PC-3 (cell line): Measurements from ENCODE around the gene CDKL2. TPM values are rescaled to one million over a fixed set of nuclear protein-coding genes. Genes with fewer than 3 reads are reported as not detected.
A peak's percentile ranks its signal among the peaks of the same experiment; 100 is the strongest.

ENCODE experiments used
- ATAC-seq: fragments of 200-7000 bp; cut with Tn5 transposase; 2 replicates; pipeline ENCODE4 v1.9.1; 2020; ENCODE audit warnings: mild to moderate bottlenecking, moderate library complexity
- Bru-seq: library from RNA; stranded (reverse); fragments of 400-500 nt; gene quantifications from one replicate; lab custom pipeline; 2021; lab: Mats Ljungman, UMichigan
- BruChase-seq, 2 experiments: library from RNA; stranded (reverse); fragments of 400-500 nt; gene quantifications; one replicate each; lab custom pipeline; 2021; lab: Mats Ljungman, UMichigan
- BruUV-seq: library from RNA; stranded (reverse); fragments of 400-500 nt; replicated peaks from 2 replicates; lab custom pipeline; 2021; lab: Mats Ljungman, UMichigan
- CTCF ChIA-PET: fragments of 300-600 bp; sonication (Branson Sonifier 250); formaldehyde crosslinking; loops from one replicate; lab custom pipeline; 2022; ENCODE audit warnings: antibody characterized with exemption; lab: Charles Lee
- POLR2A ChIA-PET: fragments of 300-600 bp; sonication (Branson Sonifier 250); formaldehyde crosslinking; loops from one replicate; lab custom pipeline; 2022; ENCODE audit warnings: antibody characterized with exemption; ENCODE audit not compliant: unreplicated experiment; lab: Charles Lee
- DNase-seq: peaks from one replicate; pipeline ENCODE4 v3.0.0-alpha.2; 2015
- H2AFZ ChIP-seq: fragments of 300-600 bp; sonication (generic); 2 replicates; pipeline ENCODE4 v1.6.0; 2016; ENCODE audit warnings: antibody characterized with exemption, low read length
- H3F3A ChIP-seq: fragments of 300-600 bp; sonication (generic); one replicate; pipeline ENCODE4 v1.6.0; 2017; ENCODE audit warnings: antibody characterized with exemption, low read length, control low read depth, mild to moderate bottlenecking; ENCODE audit not compliant: unreplicated experiment
- H3K27ac ChIP-seq: fragments of 300-600 bp; sonication (generic); 2 replicates; pipeline ENCODE4 v1.5.1; 2016; ENCODE audit warnings: mild to moderate bottlenecking, low read length
- H3K27me3 ChIP-seq: fragments of 300-600 bp; sonication (generic); 2 replicates; pipeline ENCODE4 v1.6.1; 2016; ENCODE audit warnings: low read length, mixed read lengths
- H3K36me3 ChIP-seq: fragments of 300-600 bp; sonication (generic); 2 replicates; pipeline ENCODE4 v1.6.1; 2016; ENCODE audit warnings: low read depth, mixed run types, low read length, mixed read lengths
- H3K4me1 ChIP-seq: fragments of 300-600 bp; sonication (generic); 2 replicates; pipeline ENCODE4 v1.5.1; 2016; ENCODE audit warnings: low read length; ENCODE audit not compliant: insufficient read depth
- H3K4me2 ChIP-seq: fragments of 300-600 bp; sonication (generic); 2 replicates; pipeline ENCODE4 v1.6.0; 2016; ENCODE audit warnings: low read length
- H3K4me3 ChIP-seq: fragments of 300-600 bp; sonication (generic); 2 replicates; pipeline ENCODE4 v1.5.1; 2016; ENCODE audit warnings: mild to moderate bottlenecking, low read length, mixed read lengths
- H3K79me2 ChIP-seq: fragments of 300-600 bp; sonication (generic); 2 replicates; pipeline ENCODE4 v1.6.1; 2017; ENCODE audit warnings: low read length, mixed read lengths
- H3K9ac ChIP-seq: fragments of 300-600 bp; sonication (generic); 2 replicates; pipeline ENCODE4 v1.6.0; 2016; ENCODE audit warnings: mild to moderate bottlenecking, low read length
- H3K9me2 ChIP-seq: fragments of 300-600 bp; sonication (generic); replicated peaks from 2 replicates; pipeline ENCODE4 v1.6.1; 2016; ENCODE audit warnings: mixed run types, low read length, mixed read lengths
- H3K9me3 ChIP-seq: fragments of 300-600 bp; sonication (generic); 2 replicates; pipeline ENCODE4 v1.6.1; 2016; ENCODE audit warnings: low read length, mixed read lengths
- H4K20me1 ChIP-seq: fragments of 300-600 bp; sonication (generic); 2 replicates; pipeline ENCODE4 v1.6.1; 2016; ENCODE audit warnings: low read length, mixed read lengths
- EZH2 ChIP-seq: fragments of 300-600 bp; sonication (generic); IDR thresholded peaks from one replicate; pipeline ENCODE4 v1.6.1; 2017; ENCODE audit warnings: antibody characterized with exemption, mild to moderate bottlenecking, low read length; ENCODE audit not compliant: unreplicated experiment
- EZH2phosphoT487 ChIP-seq: fragments of 300-600 bp; sonication (generic); IDR thresholded peaks from 2 replicates; pipeline ENCODE4 v1.6.1; 2018; ENCODE audit warnings: mild to moderate bottlenecking, antibody characterized with exemption, low read length, borderline replicate concordance
- intact Hi-C: fragments of 100-400 bp; cut with micrococcal nuclease; formaldehyde crosslinking; loops from 2 replicates; pipeline ENCODE4 v1.9.0; 2023
- long read RNA-seq: library from polyadenylated mRNA; unstranded; transcript quantifications from one replicate; pipeline ENCODE4 v2.0.0, GENCODE V29; 2021; ENCODE audit not compliant: unreplicated experiment
- total RNA-seq: library from RNA; depleted of rRNA; stranded (reverse); fragments of >200 nt; gene quantifications from 2 replicates; pipeline ENCODE4 v1.2.3, GENCODE V29; 2014; rRNA removed
- TF ChIP-seq, protein P1 (sequence below): fragments of 300-600 bp; sonication (generic); conservative IDR thresholded peaks from 2 replicates; pipeline ENCODE4 v1.5.1; 2017; ENCODE audit warnings: antibody characterized with exemption, low read depth, mild to moderate bottlenecking, low read length

CDKL2 gene
- 0.55 and 0.69 TPM in 2 replicates for total RNA-seq
- percentile 27 among the genes with signal in this experiment for Bru-seq, nascent RNA
- BruChase-seq, experiment 1, labeled RNA remaining after a 6-hour chase = percentile 39 among the genes with signal in this experiment
- percentile 43 among the genes with signal in this experiment for BruChase-seq, experiment 2, labeled RNA remaining after a 2-hour chase
- long read RNA-seq = 0 reads

DNA sequence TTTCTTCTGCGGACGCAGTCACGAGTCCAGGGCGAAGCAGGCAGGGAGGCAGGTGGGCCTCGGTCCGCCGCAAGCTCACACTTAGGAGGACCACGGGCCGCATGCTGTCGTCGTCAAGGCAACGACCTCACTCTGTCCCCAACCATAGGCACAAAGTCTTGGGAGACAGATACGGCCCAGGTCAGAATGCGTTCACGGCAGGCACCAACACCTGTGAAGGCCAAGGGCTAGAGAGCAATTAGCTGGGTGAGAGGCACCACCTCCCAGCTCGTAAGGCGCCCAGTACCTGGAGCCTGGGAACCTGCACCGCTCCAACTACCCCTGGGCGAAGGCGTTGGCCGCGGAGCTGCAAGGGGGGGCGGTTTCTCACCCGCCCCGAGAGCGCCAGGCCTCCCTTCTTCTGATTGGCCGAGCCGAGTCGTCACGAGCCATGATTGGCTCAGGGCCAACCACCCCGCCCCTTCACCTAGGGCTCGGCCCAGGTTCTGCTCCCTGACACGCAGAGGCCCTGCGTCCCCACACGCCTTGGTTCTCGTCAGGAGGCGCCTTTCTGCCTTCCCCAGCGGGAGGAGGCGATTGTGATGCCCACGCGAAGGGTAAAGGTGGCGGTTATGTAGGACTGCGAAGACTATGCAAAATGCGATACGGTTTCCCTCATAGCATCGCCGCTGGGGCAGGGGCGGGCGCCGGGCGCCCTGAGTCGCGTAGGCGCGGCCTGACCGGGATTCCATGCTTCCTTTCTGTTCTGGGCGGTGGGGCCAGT lies at the start of gene CDKL2:
Gene CDKL2 (minus strand): TSS at position 355 of the 763 bp plus-strand sequence. CDS start 4,540 bp downstream, outside the sequence.
- H2AFZ ChIP-seq = peak within 1 kb of the TSS; percentile 98
- CTCF ChIA-PET = no interaction called here
- no peaks in the 10 kb centered on the region for H3K36me3 ChIP-seq
- peaks cover 3% of the 10 kb centered on the region; the same call in 1 of the 2 replicates for H3K4me1 ChIP-seq
- TF ChIP-seq EZH2phosphoT487 = no peak
- TF ChIP-seq EZH2 = no peak
- TF ChIP-seq, protein P1, sequence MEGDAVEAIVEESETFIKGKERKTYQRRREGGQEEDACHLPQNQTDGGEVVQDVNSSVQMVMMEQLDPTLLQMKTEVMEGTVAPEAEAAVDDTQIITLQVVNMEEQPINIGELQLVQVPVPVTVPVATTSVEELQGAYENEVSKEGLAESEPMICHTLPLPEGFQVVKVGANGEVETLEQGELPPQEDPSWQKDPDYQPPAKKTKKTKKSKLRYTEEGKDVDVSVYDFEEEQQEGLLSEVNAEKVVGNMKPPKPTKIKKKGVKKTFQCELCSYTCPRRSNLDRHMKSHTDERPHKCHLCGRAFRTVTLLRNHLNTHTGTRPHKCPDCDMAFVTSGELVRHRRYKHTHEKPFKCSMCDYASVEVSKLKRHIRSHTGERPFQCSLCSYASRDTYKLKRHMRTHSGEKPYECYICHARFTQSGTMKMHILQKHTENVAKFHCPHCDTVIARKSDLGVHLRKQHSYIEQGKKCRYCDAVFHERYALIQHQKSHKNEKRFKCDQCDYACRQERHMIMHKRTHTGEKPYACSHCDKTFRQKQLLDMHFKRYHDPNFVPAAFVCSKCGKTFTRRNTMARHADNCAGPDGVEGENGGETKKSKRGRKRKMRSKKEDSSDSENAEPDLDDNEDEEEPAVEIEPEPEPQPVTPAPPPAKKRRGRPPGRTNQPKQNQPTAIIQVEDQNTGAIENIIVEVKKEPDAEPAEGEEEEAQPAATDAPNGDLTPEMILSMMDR = no peak
- H3K4me3 ChIP-seq = peak within 1 kb of the TSS; percentile 73
- H3K79me2 ChIP-seq = no peaks in the 10 kb centered on the region
- no peaks in the 10 kb centered on the region for H3F3A ChIP-seq
- H3K9me3 ChIP-seq = no peaks in the 10 kb centered on the region
- H3K9me2 ChIP-seq = no peaks in the 10 kb centered on the region
- H3K27me3 ChIP-seq = no peaks in the 10 kb centered on the region
- ATAC-seq (peak; percentile 89), DNase-seq (peak; percentile 80)
- H3K9ac ChIP-seq = peak within 1 kb of the TSS; percentile 31; the same call in 1 of the 2 replicates
- no peaks in the 10 kb centered on the region for H4K20me1 ChIP-seq
- intact Hi-C loops = no loop called here
- BruUV-seq = no TSS peak
- no peak within 1 kb of the TSS for H3K27ac ChIP-seq
- POLR2A ChIA-PET = interaction anchor here (0.6 kb wide), 1 partner anchor 117 kb away, joined by 3 read pairs; no protein-coding TSS in a partner anchor
- peak within 1 kb of the TSS; percentile 90 for H3K4me2 ChIP-seq

DNA sequence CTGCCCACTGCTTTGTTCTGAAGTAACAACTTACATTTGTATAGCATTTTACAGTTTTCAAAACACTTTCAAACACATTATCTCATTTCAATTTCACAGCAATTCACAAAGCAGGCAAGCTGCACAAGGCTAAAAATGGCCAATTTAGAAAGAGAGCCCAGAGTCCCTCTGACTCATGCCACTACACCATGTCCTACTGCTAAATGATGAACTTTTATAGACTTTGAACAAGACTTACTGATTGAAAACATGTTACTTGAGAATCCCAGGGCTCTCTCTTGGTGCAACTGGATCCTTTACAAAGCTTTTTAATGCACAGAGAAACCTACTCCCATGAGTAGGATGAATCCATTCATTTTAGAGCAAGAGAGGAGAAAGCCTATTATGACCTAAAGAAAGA lies 48.6 kb upstream of the CDKL2 start:
- BruUV-seq = no TSS peak
- Histone ChIP-seq H3K9ac (no peak overlapping the region), H3K79me2 (no peaks in the 10 kb centered on the region), H3K27me3 (no peaks in the 10 kb centered on the region), H3K36me3 (no peaks in the 10 kb centered on the region), H4K20me1 (no peaks in the 10 kb centered on the region), H3K9me3 (no peaks in the 10 kb centered on the region), H3K27ac (no peak overlapping the region), H3K4me3 (no peak overlapping the region), H2AFZ (no peak overlapping the region), H3K4me2 (no peak overlapping the region), H3K4me1 (peaks cover 4% of the 10 kb centered on the region), H3F3A (peaks cover under 1% of the 10 kb centered on the region), H3K9me2 (no peaks in the 10 kb centered on the region)
- DNase-seq (no peak), ATAC-seq (no peak)
- TF ChIP-seq EZH2 (no peak), EZH2phosphoT487 (no peak)
- TF ChIP-seq, protein P1 = no peak
- intact Hi-C loops = no loop called here
- CTCF ChIA-PET = no interaction called here
- POLR2A ChIA-PET = no interaction called here

DNA sequence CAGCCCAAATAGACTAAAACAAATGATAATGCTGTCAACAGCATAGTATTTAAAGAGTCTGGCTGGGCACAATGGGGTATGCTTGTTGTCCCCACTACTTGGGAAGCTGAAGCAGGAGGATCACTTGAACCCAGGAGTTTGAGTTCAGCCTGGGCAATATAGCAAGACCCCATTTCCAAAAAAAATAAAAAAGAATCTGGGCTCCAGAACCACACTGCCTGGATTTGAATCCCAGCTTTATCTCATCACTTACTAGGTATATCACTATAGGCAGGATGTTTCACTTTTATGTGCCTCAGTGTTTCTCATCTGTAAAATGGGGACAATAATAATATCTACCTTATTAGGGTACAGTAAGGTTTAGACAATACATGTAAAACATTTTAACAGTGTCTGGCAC lies 48.1 kb upstream of the CDKL2 start:
- no peak overlapping the region for H3K9ac ChIP-seq
- no peak for ATAC-seq
- H3K27me3 ChIP-seq = no peaks in the 10 kb centered on the region
- peaks cover 8% of the 10 kb centered on the region for H3K4me1 ChIP-seq
- no TSS peak for BruUV-seq
- ChIA-PET POLR2A (no interaction called here), CTCF (no interaction called here)
- H3K36me3 ChIP-seq = no peaks in the 10 kb centered on the region
- H3K9me3 ChIP-seq = no peaks in the 10 kb centered on the region
- H4K20me1 ChIP-seq = no peaks in the 10 kb centered on the region
- no peak for TF ChIP-seq EZH2phosphoT487
- TF ChIP-seq, protein P1 = no peak
- TF ChIP-seq EZH2 = no peak
- DNase-seq = no peak
- no peak overlapping the region for H3K4me3 ChIP-seq
- intact Hi-C loops = no loop called here
- no peak overlapping the region for H3K4me2 ChIP-seq
- no peaks in the 10 kb centered on the region for H3K9me2 ChIP-seq
- H3F3A ChIP-seq = peaks cover 5% of the 10 kb centered on the region
- no peak overlapping the region for H3K27ac ChIP-seq
- H2AFZ ChIP-seq = no peak overlapping the region
- no peaks in the 10 kb centered on the region for H3K79me2 ChIP-seq
